Right cardiac atrium (tissue), 5 donors: Measurements from ENCODE around the gene DTYMK. TPM values are rescaled to one million over a fixed set of nuclear protein-coding genes. Genes with fewer than 3 reads are reported as not detected.

ENCODE experiments used
- ATAC-seq, 2 donors: fragments of 200-7000 bp; cut with Tn5 transposase; one replicate each; pipeline versions ENCODE4 v1.8.0 to v1.9.1; 2020; ENCODE audit warnings: moderate library complexity in 2 of 2, mild to moderate bottlenecking in 1 of 2
- DNase-seq, 3 donors: peaks; one replicate each; pipeline ENCODE4 v3.0.0-alpha.2; 2020
- H3K27ac ChIP-seq: one replicate; pipeline ENCODE4 v1.5.1; 2013; ENCODE audit warnings: mild to moderate bottlenecking, low read length, control low read depth, moderate library complexity
- H3K27me3 ChIP-seq: one replicate; pipeline ENCODE4 v1.6.1; 2013; ENCODE audit not compliant: control insufficient read depth, insufficient read depth
- H3K4me1 ChIP-seq: one replicate; pipeline ENCODE4 v1.6.1; 2013; ENCODE audit warnings: low read length; ENCODE audit not compliant: control insufficient read depth, insufficient read depth
- H3K4me3 ChIP-seq: one replicate; pipeline ENCODE4 v1.5.1; 2013; ENCODE audit warnings: low read length, control low read depth
- H3K9me3 ChIP-seq: one replicate; pipeline ENCODE4 v1.6.1; 2013; ENCODE audit warnings: low read length; ENCODE audit not compliant: control insufficient read depth
- WGBS: extraction: QIAGEN DNeasy Blood & Tissue Kit; methylation state at CpG from one replicate; pipeline ENCODE4 v1.1.7; 2013; 5-methylcytosine and 5-hydroxymethylcytosine counted together
- intact Hi-C, 4 donors: fragments of 100-400 bp; cut with DNase I; formaldehyde crosslinking; loops; one replicate each; pipeline versions ENCODE4 v1.11.0 to v1.14.0; 2022 to 2023
- polyA plus RNA-seq: library from polyadenylated mRNA; stranded (reverse); fragments of 200-250 nt; gene quantifications from one replicate; pipeline ENCODE4 v1.2.3, GENCODE V29; 2013
- total RNA-seq, 4 donors: library from RNA; stranded (reverse); fragmentation: NEBNext Ultra II Directional; extraction: Animal tissue kit (Norgen Biotek cat#: 25700); gene quantifications; one replicate each; pipeline ENCODE4 v1.2.1, GENCODE V29; 2021
- donor health status: healthy with polysubstance abuse.
- donor health status: DM: no; HTN: yes; CAD: no.
- donor health status: DM: no; HTN: no; CAD: no.
- donor health status: DM: no; HTN: yes; CAD: no; lungs with severe emphysema.
- donor health status: DM: yes; HTN: yes; CAD: no.

Gene DTYMK
- total and polyA plus RNA-seq, 5 donors = 7.3 to 11.4 (median 9.6) TPM

DNA sequence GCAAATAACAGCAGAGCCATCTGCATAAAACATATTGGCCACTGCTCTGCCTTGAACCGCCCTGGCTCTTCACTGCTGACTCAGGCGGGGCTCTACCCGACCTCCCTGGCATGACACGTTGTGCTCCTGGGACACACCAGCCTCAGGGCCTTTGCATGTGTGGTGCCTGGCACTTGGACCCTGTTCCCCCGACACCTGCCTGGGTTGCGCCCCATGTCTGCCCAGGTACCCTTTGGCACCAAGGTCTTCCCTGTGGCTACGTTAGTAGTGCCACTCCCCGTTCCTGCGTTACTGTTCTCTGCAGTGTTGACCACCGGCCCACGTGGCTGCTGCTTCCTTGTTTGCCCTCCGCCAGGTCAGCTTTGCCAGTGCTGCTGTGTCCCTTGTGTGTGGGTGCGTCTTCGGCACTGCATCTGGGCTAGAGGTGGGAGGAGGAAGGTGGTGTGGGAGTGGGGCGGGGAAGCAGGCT lies 28.8 kb downstream of the DTYMK start:
- intact Hi-C loops = no loop called here
- no peaks in the 10 kb centered on the region for H3K9me3 ChIP-seq
- H3K27ac ChIP-seq = no peak overlapping the region
- WGBS = 90% methylated on average over 15 of the region's 15 CpGs
- no peak overlapping the region for H3K4me3 ChIP-seq
- DNase-seq (no peak), ATAC-seq (no peak)
- H3K27me3 ChIP-seq = no peaks in the 10 kb centered on the region
- H3K4me1 ChIP-seq = no peaks in the 10 kb centered on the region

GRCh38 chr2:241656190-241656741 lies 30.3 kb downstream of the DTYMK start:
- intact Hi-C loops = no loop called here
- H3K27me3 ChIP-seq = no peaks in the 10 kb centered on the region
- WGBS = 71% methylated on average over 13 of the region's 13 CpGs
- ATAC-seq (peak; percentile 63 to 68), DNase-seq (peak in 2 of 3 donors; percentile 67 to 74)
- H3K9me3 ChIP-seq = no peaks in the 10 kb centered on the region
- H3K4me1 ChIP-seq = no peaks in the 10 kb centered on the region
- H3K27ac ChIP-seq = peak overlapping the region; percentile 61
- no peak overlapping the region for H3K4me3 ChIP-seq

DNA sequence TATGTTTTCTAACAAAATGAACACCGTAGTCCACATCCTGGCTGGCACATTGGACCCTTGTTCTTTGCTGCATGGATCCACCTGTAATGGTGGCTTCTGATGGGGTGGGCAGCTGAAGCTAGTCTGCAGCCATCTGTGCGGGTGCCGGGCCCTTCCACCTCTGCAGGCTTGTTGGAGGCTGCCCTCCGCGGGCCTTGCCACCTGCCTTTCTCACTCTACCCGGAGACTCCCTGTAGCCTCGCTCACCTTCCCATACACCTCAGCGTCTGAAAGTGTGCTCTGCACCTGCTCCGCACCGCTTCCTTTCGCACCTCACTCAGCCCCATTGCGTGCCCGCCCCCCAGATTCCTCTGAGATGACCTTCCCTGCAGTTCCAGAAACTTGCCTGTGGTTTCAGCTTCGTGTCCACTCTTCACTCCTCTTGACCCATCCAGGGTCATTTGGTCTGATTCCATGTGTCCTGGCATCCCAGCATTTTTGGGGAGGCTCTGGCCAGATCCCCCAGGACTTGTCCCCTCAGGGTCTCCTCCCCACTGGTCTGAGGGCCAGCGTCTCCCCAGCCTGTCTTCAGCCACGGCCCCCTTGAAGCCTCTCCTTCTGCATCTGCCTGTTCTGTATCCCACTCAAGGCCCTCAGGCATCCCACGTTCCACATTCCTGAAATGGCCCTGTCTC lies 31.0 kb downstream of the DTYMK start:
- ATAC-seq (no peak), DNase-seq (peak in 1 of 3 donors; percentile 22)
- H3K4me1 ChIP-seq = no peaks in the 10 kb centered on the region
- intact Hi-C loops = no loop called here
- no peaks in the 10 kb centered on the region for H3K9me3 ChIP-seq
- H3K27ac ChIP-seq = peak overlapping the region; percentile 61
- no peak overlapping the region for H3K4me3 ChIP-seq
- 87% methylated on average over 17 of the region's 17 CpGs for WGBS
- H3K27me3 ChIP-seq = no peaks in the 10 kb centered on the region

- H3K9me3 ChIP-seq = no peaks in the 10 kb centered on the region
- H3K4me3 ChIP-seq = no peak overlapping the region
- peak in 1 of 3 donors; percentile 17 for DNase-seq
- intact Hi-C loops = no loop called here
- no peaks in the 10 kb centered on the region for H3K4me1 ChIP-seq
- no peak overlapping the region for H3K27ac ChIP-seq
- H3K27me3 ChIP-seq = no peaks in the 10 kb centered on the region
- no peak for ATAC-seq
- 79% methylated on average over 12 of the region's 12 CpGs for WGBS
Observed at GRCh38 chr2:241654551-241654950, 32.1 kb downstream of the DTYMK start.

DNA sequence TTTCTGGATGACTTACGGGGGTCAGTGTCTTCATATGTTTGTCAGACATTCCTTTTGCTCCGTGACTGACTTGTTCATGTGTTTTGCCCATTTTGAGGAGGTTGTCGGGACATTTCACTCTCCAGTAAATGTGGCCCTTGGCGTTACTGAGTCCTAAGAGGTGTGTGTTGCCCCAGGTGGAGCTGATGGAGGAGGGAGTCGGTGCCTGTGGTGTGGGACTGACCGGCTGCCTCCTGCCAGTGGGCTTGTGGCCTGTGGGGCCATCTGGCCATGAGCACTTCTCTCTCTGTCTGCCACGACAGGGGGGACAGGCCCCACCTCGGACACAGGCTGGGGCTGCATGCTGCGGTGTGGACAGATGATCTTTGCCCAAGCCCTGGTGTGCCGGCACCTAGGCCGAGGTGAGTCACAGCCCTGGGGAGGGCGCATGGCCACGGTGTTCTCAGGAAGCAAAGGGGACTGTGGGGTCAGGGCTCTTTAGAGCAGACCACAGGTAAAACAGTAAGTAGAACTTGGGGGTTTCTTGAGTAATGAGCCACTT lies 33.3 kb downstream of the DTYMK start:
- DNase-seq = peak in 1 of 3 donors; percentile 33
- intact Hi-C loops = no loop called here
- WGBS = 96% methylated on average over 13 of the region's 13 CpGs
- no peak for ATAC-seq
- Histone ChIP-seq H3K4me3 (no peak overlapping the region), H3K9me3 (no peaks in the 10 kb centered on the region), H3K27ac (no peak overlapping the region), H3K4me1 (no peaks in the 10 kb centered on the region), H3K27me3 (no peaks in the 10 kb centered on the region)

DNA sequence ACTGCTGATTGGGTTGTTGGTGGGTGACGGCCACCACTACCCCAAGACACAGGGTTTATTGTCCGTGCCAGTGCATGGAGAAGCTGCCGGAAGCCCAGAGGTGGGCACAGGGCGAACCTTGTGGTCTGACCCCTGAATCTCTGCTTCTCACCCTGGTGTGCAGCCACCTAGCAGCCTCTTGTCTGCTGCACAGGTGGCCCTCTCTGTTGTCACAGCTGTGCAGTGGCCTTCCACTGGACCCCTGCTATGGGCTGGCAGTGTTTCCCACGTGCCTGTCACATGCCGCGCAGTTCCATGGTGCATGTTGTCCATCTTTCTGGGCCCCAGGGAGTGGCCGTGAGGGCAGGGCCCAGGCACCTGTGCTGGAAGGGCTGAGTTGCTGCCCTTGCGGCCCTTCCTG lies 33.9 kb downstream of the DTYMK start:
- H3K27ac ChIP-seq = no peak overlapping the region
- 96% methylated on average over 9 of the region's 9 CpGs for WGBS
- ATAC-seq = no peak
- no peaks in the 10 kb centered on the region for H3K27me3 ChIP-seq
- intact Hi-C loops = no loop called here
- no peak overlapping the region for H3K4me3 ChIP-seq
- no peaks in the 10 kb centered on the region for H3K9me3 ChIP-seq
- peak in 1 of 3 donors; percentile 24 for DNase-seq
- no peaks in the 10 kb centered on the region for H3K4me1 ChIP-seq

GRCh38 chr2:241652142-241652541 lies 34.5 kb downstream of the DTYMK start:
- H3K27ac ChIP-seq = no peak overlapping the region
- DNase-seq (peak in 1 of 3 donors; percentile 18), ATAC-seq (no peak)
- no peaks in the 10 kb centered on the region for H3K9me3 ChIP-seq
- H3K4me3 ChIP-seq = no peak overlapping the region
- no peaks in the 10 kb centered on the region for H3K4me1 ChIP-seq
- 95% methylated on average over 9 of the region's 9 CpGs for WGBS
- H3K27me3 ChIP-seq = no peaks in the 10 kb centered on the region
- intact Hi-C loops = no loop called here

DNA sequence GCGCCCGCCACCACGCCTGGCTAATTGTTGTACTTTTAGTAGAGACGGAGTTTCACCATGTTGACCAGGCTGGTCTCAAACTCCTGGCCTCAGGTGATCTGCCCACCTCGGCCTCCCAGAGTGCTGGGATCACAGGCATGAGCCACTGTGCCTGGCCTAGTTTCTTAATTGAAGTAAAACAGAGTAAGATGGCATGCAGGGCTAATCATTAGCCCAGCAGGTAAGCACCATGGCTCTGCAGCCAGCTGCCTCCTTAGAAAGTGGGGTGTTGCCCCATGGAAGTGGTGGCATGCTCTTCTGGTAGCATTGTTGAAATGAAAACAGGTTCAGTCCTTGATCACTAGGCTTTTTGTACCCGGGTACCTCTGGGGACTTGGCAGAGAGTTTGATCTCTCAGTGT lies 36.7 kb downstream of the DTYMK start:
- WGBS = 89% methylated on average over 6 of the region's 6 CpGs
- intact Hi-C loops = no loop called here
- no peak overlapping the region for H3K27ac ChIP-seq
- no peak for DNase-seq
- ATAC-seq = no peak
- H3K4me3 ChIP-seq = no peak overlapping the region
- H3K27me3 ChIP-seq = no peaks in the 10 kb centered on the region
- H3K9me3 ChIP-seq = no peaks in the 10 kb centered on the region
- H3K4me1 ChIP-seq = no peaks in the 10 kb centered on the region

DNA sequence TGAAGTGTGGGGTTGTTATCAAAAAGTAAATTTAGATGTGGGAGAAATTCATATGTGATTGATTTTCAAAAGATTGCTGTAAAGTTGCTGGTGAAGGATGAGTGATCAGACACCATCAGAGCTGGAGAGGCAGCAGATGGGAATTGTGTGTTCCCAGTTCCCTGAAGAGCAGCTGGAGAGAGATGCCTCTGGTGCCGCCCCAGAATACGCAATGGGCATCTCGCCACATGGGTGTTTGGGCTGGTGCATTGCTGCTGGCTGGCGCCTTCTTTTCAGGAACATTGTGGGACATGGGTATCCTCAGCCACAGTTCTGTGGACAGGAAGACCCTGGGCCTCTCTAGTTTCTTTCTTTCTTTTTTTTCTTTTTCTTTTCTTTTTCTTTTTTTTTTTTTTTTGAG lies 37.2 kb downstream of the DTYMK start:
- Histone ChIP-seq H3K9me3 (no peaks in the 10 kb centered on the region), H3K4me3 (no peak overlapping the region), H3K4me1 (no peaks in the 10 kb centered on the region), H3K27me3 (no peaks in the 10 kb centered on the region), H3K27ac (no peak overlapping the region)
- ATAC-seq = peak; percentile 52 to 63
- intact Hi-C loops = no loop called here
- 61% methylated on average over 4 of the region's 4 CpGs for WGBS
- peak in 2 of 3 donors; percentile 70 to 76 for DNase-seq

- WGBS = 74% methylated on average over 6 of the region's 6 CpGs
- DNase-seq = peak in 1 of 3 donors; percentile 12
- no peak overlapping the region for H3K4me3 ChIP-seq
- H3K27me3 ChIP-seq = no peaks in the 10 kb centered on the region
- no peaks in the 10 kb centered on the region for H3K9me3 ChIP-seq
- no peaks in the 10 kb centered on the region for H3K4me1 ChIP-seq
- no peak overlapping the region for H3K27ac ChIP-seq
- intact Hi-C loops = no loop called here
- ATAC-seq = no peak
Observed at GRCh38 chr2:241648453-241648852, 38.2 kb downstream of the DTYMK start.

DNA sequence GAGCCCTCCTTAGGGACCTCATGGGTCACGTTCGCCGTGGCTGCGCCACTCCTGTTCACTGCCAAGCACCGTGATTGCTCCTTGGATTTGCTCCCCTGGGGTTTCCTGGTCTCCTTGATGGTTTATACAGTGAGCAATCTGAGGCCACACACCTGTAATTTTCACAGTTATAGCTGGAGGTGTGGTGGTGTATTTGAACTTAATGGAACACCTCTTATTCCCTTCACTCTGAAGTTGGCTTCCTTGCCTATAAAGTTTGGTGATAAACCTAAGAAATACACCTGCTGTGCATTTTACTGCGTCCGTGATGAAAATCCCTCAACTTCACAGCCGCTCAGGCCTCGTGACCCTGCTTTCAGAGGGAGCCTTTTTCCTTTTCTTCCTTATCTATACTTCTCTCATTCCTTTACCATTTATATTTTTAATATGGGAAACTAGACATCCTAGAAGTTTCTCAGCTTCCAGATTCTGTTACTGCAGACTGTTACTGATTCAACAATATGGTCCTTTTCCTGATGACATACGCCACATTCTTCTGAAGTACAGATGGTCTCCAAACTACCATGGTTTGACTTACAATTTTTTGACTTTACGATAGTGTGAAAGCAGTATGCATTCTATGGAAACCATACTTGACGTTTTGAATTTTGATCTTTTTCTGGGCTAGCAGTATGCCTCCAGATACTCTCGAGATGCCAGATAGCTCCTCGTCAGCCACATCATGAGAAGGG lies 40.5 kb downstream of the DTYMK start:
- 81% methylated on average over 14 of the region's 14 CpGs for WGBS
- H3K4me1 ChIP-seq = no peaks in the 10 kb centered on the region

More for the DNA sequence above, 40.5 kb downstream of the DTYMK start:
- DNase-seq (peak in 1 of 3 donors; percentile 24), ATAC-seq (no peak)
- Histone ChIP-seq H3K27me3 (no peaks in the 10 kb centered on the region), H3K4me3 (no peak overlapping the region), H3K27ac (no peak overlapping the region), H3K9me3 (no peaks in the 10 kb centered on the region)
- intact Hi-C loops = no loop called here
